ENCODE measurements around the gene PTPRN2.

PTPRN2 gene

GRCh38 chr7:158601090-158601489 lies 13.5 kb upstream of the PTPRN2 start:
- H3K36me3 ChIP-seq (ENCODE audit: control insufficient read depth, insufficient read depth, low read length) = no peaks in the 10 kb centered on the region
- no CpG with 5 or more reads among the region's 1 CpG for WGBS (ENCODE audit: extremely low coverage, insufficient coverage, low lambda C conversion rate)

GRCh38 chr7:158596745-158597144 lies 9.1 kb upstream of the PTPRN2 start:
- no peak overlapping the region for H2BK120ac ChIP-seq (ENCODE audit: low read depth, low read length)
- H3K4ac ChIP-seq (ENCODE audit: low read depth, low read length) = no peak overlapping the region
- H3K18ac ChIP-seq (ENCODE audit: low read length) = no peak overlapping the region
- no peaks in the 10 kb centered on the region for H3K79me1 ChIP-seq (ENCODE audit: low read length)
- H4K5ac ChIP-seq (ENCODE audit: low read length) = no peak overlapping the region
- no peaks in the 10 kb centered on the region for H3K4me1 ChIP-seq (ENCODE audit: control insufficient read depth, low read depth, low read length)
- no peak overlapping the region for H3K9ac ChIP-seq (ENCODE audit: low read length)
- no peak overlapping the region for H2BK15ac ChIP-seq (replicated peaks; ENCODE audit: low read depth)
- H3K4me3 ChIP-seq (ENCODE audit: low read length) = no peak overlapping the region
- H3K4me2 ChIP-seq (ENCODE audit: low read length) = no peak overlapping the region
- no peak overlapping the region for H3K23ac ChIP-seq (ENCODE audit: low read length)
- DNase-seq = no peak
- no peaks in the 10 kb centered on the region for H3K27me3 ChIP-seq (ENCODE audit: insufficient read depth, low read length, poor library complexity)
- no peak overlapping the region for H2AK5ac ChIP-seq (ENCODE audit: low read length)
- H3K27ac ChIP-seq (ENCODE audit: low read depth, low read length) = no peak overlapping the region
- H3K79me2 ChIP-seq (ENCODE audit: control insufficient read depth, insufficient read depth, low read length) = no peaks in the 10 kb centered on the region
- WGBS (ENCODE audit: extremely low coverage, insufficient coverage, low lambda C conversion rate) = no CpG with 5 or more reads among the region's 4 CpGs
- H2BK5ac ChIP-seq (ENCODE audit: low read length) = no peak overlapping the region
- H3K36me3 ChIP-seq (ENCODE audit: control insufficient read depth, insufficient read depth, low read length) = no peaks in the 10 kb centered on the region
- H4K8ac ChIP-seq (ENCODE audit: low read depth, low read length) = no peak overlapping the region
- no peak overlapping the region for H3K56ac ChIP-seq (ENCODE audit: low read length)

More at GRCh38 chr7:158601090-158601489, 13.5 kb upstream of the PTPRN2 start:
- H3K79me2 ChIP-seq (ENCODE audit: control insufficient read depth, insufficient read depth, low read length) = no peaks in the 10 kb centered on the region
- no peak overlapping the region for H3K4ac ChIP-seq (ENCODE audit: low read depth, low read length)
- H2BK5ac ChIP-seq (ENCODE audit: low read length) = no peak overlapping the region
- H3K4me1 ChIP-seq (ENCODE audit: control insufficient read depth, low read depth, low read length) = no peaks in the 10 kb centered on the region
- no peak overlapping the region for H3K9ac ChIP-seq (ENCODE audit: low read length)
- no peak overlapping the region for H3K4me2 ChIP-seq (ENCODE audit: low read length)
- H3K23ac ChIP-seq (ENCODE audit: low read length) = no peak overlapping the region
- H2BK120ac ChIP-seq (ENCODE audit: low read depth, low read length) = no peak overlapping the region
- H4K5ac ChIP-seq (ENCODE audit: low read length) = no peak overlapping the region
- no peak overlapping the region for H3K27ac ChIP-seq (ENCODE audit: low read depth, low read length)
- no peak overlapping the region for H3K56ac ChIP-seq (ENCODE audit: low read length)
- no peaks in the 10 kb centered on the region for H3K27me3 ChIP-seq (ENCODE audit: insufficient read depth, low read length, poor library complexity)
- H4K8ac ChIP-seq (ENCODE audit: low read depth, low read length) = no peak overlapping the region
- no peak for DNase-seq
- H2AK5ac ChIP-seq (ENCODE audit: low read length) = no peak overlapping the region
- H3K4me3 ChIP-seq (ENCODE audit: low read length) = no peak overlapping the region
- no peak overlapping the region for H2BK15ac ChIP-seq (replicated peaks; ENCODE audit: low read depth)
- H3K79me1 ChIP-seq (ENCODE audit: low read length) = no peaks in the 10 kb centered on the region
- H3K18ac ChIP-seq (ENCODE audit: low read length) = no peak overlapping the region

- Histone ChIP-seq H2BK15ac (replicated peaks; ENCODE audit: low read depth) (no peak overlapping the region), H2AK5ac (ENCODE audit: low read length) (no peak overlapping the region), H4K5ac (ENCODE audit: low read length) (no peak overlapping the region), H3K79me2 (ENCODE audit: control insufficient read depth, insufficient read depth, low read length) (no peaks in the 10 kb centered on the region), H3K79me1 (ENCODE audit: low read length) (no peaks in the 10 kb centered on the region), H3K36me3 (ENCODE audit: control insufficient read depth, insufficient read depth, low read length) (no peaks in the 10 kb centered on the region), H3K4ac (ENCODE audit: low read depth, low read length) (no peak overlapping the region), H3K18ac (ENCODE audit: low read length) (no peak overlapping the region), H3K4me2 (ENCODE audit: low read length) (no peak overlapping the region), H3K4me1 (ENCODE audit: control insufficient read depth, low read depth, low read length) (no peaks in the 10 kb centered on the region), H3K56ac (ENCODE audit: low read length) (no peak overlapping the region), H4K8ac (ENCODE audit: low read depth, low read length) (no peak overlapping the region), H2BK5ac (ENCODE audit: low read length) (no peak overlapping the region), H3K9ac (ENCODE audit: low read length) (no peak overlapping the region), H3K27ac (ENCODE audit: low read depth, low read length) (no peak overlapping the region), H3K23ac (ENCODE audit: low read length) (no peak overlapping the region), H3K27me3 (ENCODE audit: insufficient read depth, low read length, poor library complexity) (no peaks in the 10 kb centered on the region), H3K4me3 (ENCODE audit: low read length) (no peak overlapping the region), H2BK120ac (ENCODE audit: low read depth, low read length) (no peak overlapping the region)
- no CpG with 5 or more reads among the region's 4 CpGs for WGBS (ENCODE audit: extremely low coverage, insufficient coverage, low lambda C conversion rate)
- no peak for DNase-seq
Measured at GRCh38 chr7:158596309-158596708, 8.7 kb upstream of the PTPRN2 start.

- peaks cover 3% of the 10 kb centered on the region for H3K27me3 ChIP-seq (ENCODE audit: insufficient read depth, low read length, poor library complexity)
- no peak overlapping the region for H3K4ac ChIP-seq (ENCODE audit: low read depth, low read length)
- H3K18ac ChIP-seq (ENCODE audit: low read length) = no peak overlapping the region
- H3K9ac ChIP-seq (ENCODE audit: low read length) = no peak overlapping the region
- H3K79me2 ChIP-seq (ENCODE audit: control insufficient read depth, insufficient read depth, low read length) = no peaks in the 10 kb centered on the region
- no peaks in the 10 kb centered on the region for H3K36me3 ChIP-seq (ENCODE audit: control insufficient read depth, insufficient read depth, low read length)
- H2BK5ac ChIP-seq (ENCODE audit: low read length) = no peak overlapping the region
- H4K8ac ChIP-seq (ENCODE audit: low read depth, low read length) = no peak overlapping the region
- H2BK15ac ChIP-seq (replicated peaks; ENCODE audit: low read depth) = no peak overlapping the region
- no peak overlapping the region for H2AK5ac ChIP-seq (ENCODE audit: low read length)
- H3K4me3 ChIP-seq (ENCODE audit: low read length) = no peak overlapping the region
- no CpG with 5 or more reads among the region's 3 CpGs for WGBS (ENCODE audit: extremely low coverage, insufficient coverage, low lambda C conversion rate)
- no peaks in the 10 kb centered on the region for H3K79me1 ChIP-seq (ENCODE audit: low read length)
- H3K23ac ChIP-seq (ENCODE audit: low read length) = no peak overlapping the region
- no peak overlapping the region for H3K27ac ChIP-seq (ENCODE audit: low read depth, low read length)
- H3K4me2 ChIP-seq (ENCODE audit: low read length) = no peak overlapping the region
- no peak overlapping the region for H4K5ac ChIP-seq (ENCODE audit: low read length)
- H3K56ac ChIP-seq (ENCODE audit: low read length) = no peak overlapping the region
- H2BK120ac ChIP-seq (ENCODE audit: low read depth, low read length) = no peak overlapping the region
- no peaks in the 10 kb centered on the region for H3K4me1 ChIP-seq (ENCODE audit: control insufficient read depth, low read depth, low read length)
- peak; percentile 67 for DNase-seq
Measured at GRCh38 chr7:158595068-158595467, 7.4 kb upstream of the PTPRN2 start.

- no peak overlapping the region for H2BK15ac ChIP-seq (replicated peaks; ENCODE audit: low read depth)
- no peaks in the 10 kb centered on the region for H3K79me1 ChIP-seq (ENCODE audit: low read length)
- H2AK5ac ChIP-seq (ENCODE audit: low read length) = no peak overlapping the region
- H3K4me1 ChIP-seq (ENCODE audit: control insufficient read depth, low read depth, low read length) = no peaks in the 10 kb centered on the region
- no peak overlapping the region for H2BK120ac ChIP-seq (ENCODE audit: low read depth, low read length)
- no peak overlapping the region for H3K23ac ChIP-seq (ENCODE audit: low read length)
- H3K4me2 ChIP-seq (ENCODE audit: low read length) = no peak overlapping the region
- H3K27ac ChIP-seq (ENCODE audit: low read depth, low read length) = no peak overlapping the region
- H4K8ac ChIP-seq (ENCODE audit: low read depth, low read length) = no peak overlapping the region
- H3K56ac ChIP-seq (ENCODE audit: low read length) = no peak overlapping the region
- H3K36me3 ChIP-seq (ENCODE audit: control insufficient read depth, insufficient read depth, low read length) = no peaks in the 10 kb centered on the region
- no CpG with 5 or more reads among the region's 1 CpG for WGBS (ENCODE audit: extremely low coverage, insufficient coverage, low lambda C conversion rate)
- no peak overlapping the region for H3K9ac ChIP-seq (ENCODE audit: low read length)
- H3K4ac ChIP-seq (ENCODE audit: low read depth, low read length) = no peak overlapping the region
- no peak overlapping the region for H3K4me3 ChIP-seq (ENCODE audit: low read length)
- DNase-seq = no peak
- no peaks in the 10 kb centered on the region for H3K79me2 ChIP-seq (ENCODE audit: control insufficient read depth, insufficient read depth, low read length)
- H4K5ac ChIP-seq (ENCODE audit: low read length) = no peak overlapping the region
- no peak overlapping the region for H2BK5ac ChIP-seq (ENCODE audit: low read length)
- no peak overlapping the region for H3K18ac ChIP-seq (ENCODE audit: low read length)
- peaks cover 16% of the 10 kb centered on the region for H3K27me3 ChIP-seq (ENCODE audit: insufficient read depth, low read length, poor library complexity)
Measured at GRCh38 chr7:158592541-158592940, 4.9 kb upstream of the PTPRN2 start.

- WGBS (ENCODE audit: extremely low coverage, insufficient coverage, low lambda C conversion rate) = no CpG with 5 or more reads among the region's 15 CpGs
- H3K4me3 ChIP-seq (ENCODE audit: low read length) = no peak overlapping the region
- peaks cover 16% of the 10 kb centered on the region for H3K27me3 ChIP-seq (ENCODE audit: insufficient read depth, low read length, poor library complexity)
- H2AK5ac ChIP-seq (ENCODE audit: low read length) = no peak overlapping the region
- no peak overlapping the region for H3K4ac ChIP-seq (ENCODE audit: low read depth, low read length)
- no peak overlapping the region for H3K23ac ChIP-seq (ENCODE audit: low read length)
- no peak overlapping the region for H4K8ac ChIP-seq (ENCODE audit: low read depth, low read length)
- no peak overlapping the region for H2BK5ac ChIP-seq (ENCODE audit: low read length)
- no peaks in the 10 kb centered on the region for H3K79me2 ChIP-seq (ENCODE audit: control insufficient read depth, insufficient read depth, low read length)
- H3K27ac ChIP-seq (ENCODE audit: low read depth, low read length) = no peak overlapping the region
- no peak overlapping the region for H4K5ac ChIP-seq (ENCODE audit: low read length)
- no peak overlapping the region for H3K4me2 ChIP-seq (ENCODE audit: low read length)
- H2BK120ac ChIP-seq (ENCODE audit: low read depth, low read length) = no peak overlapping the region
- no peak overlapping the region for H3K56ac ChIP-seq (ENCODE audit: low read length)
- H3K18ac ChIP-seq (ENCODE audit: low read length) = no peak overlapping the region
- no peaks in the 10 kb centered on the region for H3K36me3 ChIP-seq (ENCODE audit: control insufficient read depth, insufficient read depth, low read length)
- no peaks in the 10 kb centered on the region for H3K4me1 ChIP-seq (ENCODE audit: control insufficient read depth, low read depth, low read length)
- H3K9ac ChIP-seq (ENCODE audit: low read length) = no peak overlapping the region
- DNase-seq = no peak
- no peak overlapping the region for H2BK15ac ChIP-seq (replicated peaks; ENCODE audit: low read depth)
- no peaks in the 10 kb centered on the region for H3K79me1 ChIP-seq (ENCODE audit: low read length)
Measured at GRCh38 chr7:158591944-158592343, 4.3 kb upstream of the PTPRN2 start.
